UCSD-AML1 (cell line): Measurements from ENCODE around the gene CHRDL1.

Source experiments
- DNase-seq: peaks from one replicate; lab custom pipeline; 2025; ENCODE audit not compliant: unreplicated experiment; lab: John Stamatoyannopoulos, UW

The CHRDL1 gene

DNA sequence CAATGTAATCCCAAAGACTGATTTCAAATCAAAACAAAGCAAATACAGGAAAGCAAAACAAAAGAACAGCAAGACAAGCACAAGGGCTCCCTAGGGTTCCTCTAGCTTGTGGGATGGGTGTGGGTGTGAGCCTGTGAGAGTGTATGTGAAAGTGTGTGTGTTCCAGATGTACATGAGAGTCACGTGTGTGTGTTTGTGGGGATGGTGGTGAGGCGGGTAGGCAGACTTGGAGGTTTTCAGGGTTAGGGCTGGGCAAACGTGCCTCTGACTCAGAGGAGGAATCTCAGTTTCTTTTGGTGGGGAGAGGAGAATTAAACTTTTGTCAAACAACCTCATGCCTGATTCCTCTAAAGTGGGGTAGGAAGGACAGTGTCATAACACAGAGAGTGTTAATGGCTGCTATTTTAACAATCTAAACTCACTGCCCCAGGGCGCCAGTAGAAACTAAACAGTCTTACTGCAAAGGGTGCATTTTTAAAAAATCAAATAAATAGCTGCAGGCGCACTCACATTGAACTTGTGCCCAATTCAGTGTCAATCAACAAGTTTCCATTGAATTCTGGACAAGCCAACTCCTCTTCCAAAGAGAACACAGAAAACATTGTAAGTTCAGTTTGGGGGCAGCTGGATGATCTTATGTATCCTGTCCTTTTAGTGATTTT lies 51.8 kb downstream of the CHRDL1 start:
- no peak for DNase-seq

DNA sequence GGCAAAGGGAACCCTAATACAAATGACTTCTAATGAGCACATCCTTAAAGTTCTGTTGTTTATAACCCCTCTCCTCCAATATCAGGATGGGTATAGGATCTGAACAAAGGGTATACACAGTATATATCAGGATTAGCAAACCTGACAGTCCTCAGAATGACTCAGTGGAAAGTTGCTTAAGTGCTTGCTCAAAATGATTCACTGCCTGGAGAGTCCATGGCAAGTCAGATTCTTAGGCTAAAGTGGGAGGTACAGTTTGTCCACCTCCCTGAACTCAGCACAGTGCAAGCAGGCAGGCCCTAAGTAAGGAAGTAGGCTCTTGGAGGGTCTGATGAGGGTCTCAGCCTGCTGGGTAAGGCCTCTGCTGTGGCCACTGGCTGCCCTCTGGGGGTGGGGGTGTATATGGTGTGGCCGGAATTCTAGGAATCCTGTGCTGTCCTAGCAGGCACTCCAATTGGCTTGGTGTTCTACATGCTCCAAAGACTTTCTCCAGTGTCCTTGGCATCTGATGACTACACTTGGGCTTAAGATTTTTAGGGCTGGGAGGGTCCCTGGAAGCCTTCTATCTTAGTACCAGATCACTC lies 54.3 kb downstream of the CHRDL1 start:
- DNase-seq = no peak

- DNase-seq = no peak
Observed at GRCh38 chrX:110734894-110735541, 60.6 kb downstream of the CHRDL1 start.

- DNase-seq = no peak
Observed at GRCh38 chrX:110734271-110734670, 61.3 kb downstream of the CHRDL1 start.

DNA sequence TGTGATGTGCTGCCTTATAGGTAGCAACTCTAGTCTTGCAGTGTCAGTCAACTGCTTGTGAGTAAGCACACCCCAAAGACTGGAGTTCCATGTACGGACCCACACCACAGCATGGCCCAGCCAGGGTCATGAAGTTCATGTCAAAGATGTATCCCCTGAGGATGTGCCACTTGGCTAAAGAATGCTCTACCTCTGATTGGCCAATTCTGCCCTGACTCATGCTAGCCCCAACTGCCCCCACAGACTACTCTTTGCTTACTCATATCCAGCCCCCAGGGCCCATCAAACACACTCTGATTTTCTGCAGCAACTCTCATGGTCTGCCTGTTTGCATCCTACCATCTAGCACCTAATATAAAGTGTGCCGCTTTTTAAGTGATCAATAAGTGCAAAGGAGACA lies 62.5 kb downstream of the CHRDL1 start:
- no peak for DNase-seq

DNA sequence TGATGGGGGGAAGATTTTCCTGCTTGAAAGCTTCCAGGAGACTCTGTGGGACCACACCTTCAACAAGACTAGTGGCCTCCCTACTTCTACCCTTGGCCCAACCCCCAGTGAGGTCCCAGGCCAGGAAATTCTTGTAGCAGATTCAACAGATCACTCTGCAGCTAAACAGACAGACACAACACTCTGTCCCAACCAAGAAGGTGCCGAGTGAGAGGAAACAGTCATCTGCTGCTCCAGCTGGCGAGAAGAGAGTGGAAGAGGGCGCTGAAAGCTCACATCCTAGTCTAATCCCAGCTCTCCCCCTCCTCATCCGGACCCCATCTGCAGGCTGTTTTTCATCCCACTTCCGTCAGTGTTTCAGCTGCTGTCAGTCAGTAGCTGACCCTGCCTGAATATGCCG lies 63.4 kb downstream of the CHRDL1 start:
- no peak for DNase-seq

- no peak for DNase-seq
Observed at GRCh38 chrX:110723844-110724243, 71.8 kb downstream of the CHRDL1 start.

DNA sequence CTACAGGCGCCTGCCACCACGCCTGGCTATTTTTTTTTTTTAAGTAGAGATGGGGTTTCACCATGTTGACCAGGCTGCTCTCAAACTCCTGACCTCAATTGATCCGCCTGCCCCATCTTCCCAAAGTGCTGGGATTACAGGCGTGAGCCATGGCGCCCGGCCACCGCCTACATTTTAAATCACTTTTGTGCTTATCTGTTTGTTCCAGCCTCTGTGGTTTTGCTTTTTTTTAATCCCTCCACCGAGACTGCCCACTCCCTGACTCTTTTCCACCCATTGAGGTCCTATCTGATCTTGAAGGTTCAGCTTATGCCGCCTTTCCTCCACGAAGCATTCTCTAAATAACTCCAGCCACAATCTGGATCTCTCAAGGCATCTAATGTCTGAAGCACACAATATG lies 73.5 kb downstream of the CHRDL1 start:
- DNase-seq = no peak

DNA sequence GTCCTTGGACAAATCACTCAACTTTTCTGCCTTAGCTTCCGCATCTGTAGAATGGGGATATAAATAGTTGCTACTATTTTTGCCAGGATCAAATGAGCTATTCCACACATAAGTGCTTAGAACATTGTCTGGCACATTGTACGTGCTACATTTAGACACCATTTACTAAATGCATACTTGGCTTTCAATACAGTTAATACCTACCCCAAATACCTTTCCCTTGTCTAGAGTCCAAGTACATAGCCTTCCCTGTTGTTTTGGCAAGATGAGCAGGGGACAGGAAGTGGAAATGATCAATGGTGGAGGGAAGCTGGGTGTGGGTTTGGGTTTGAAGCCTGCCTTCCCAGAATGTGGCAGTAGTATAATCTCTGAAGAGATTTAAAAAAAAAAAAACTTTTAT lies 82.0 kb downstream of the CHRDL1 start:
- no peak for DNase-seq

DNA sequence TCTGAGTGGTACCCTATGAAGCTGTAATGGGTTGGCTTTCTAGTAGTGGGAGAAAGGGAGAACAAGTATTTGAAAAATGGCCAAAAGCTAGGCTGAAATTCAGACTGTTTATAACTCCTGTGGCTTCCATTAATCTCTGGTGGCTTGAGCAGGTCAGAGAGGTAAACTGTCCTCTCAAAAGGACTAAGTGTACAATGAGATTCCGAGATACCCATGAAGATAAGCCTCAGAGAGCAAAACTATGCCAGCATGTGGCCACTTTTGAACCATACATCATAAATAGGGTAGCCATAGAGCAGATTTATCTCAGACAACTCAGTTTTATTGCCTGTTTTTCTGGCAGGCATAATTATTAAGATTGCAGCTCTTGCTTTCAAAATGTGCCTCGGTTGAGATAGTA lies 89.2 kb downstream of the CHRDL1 start:
- DNase-seq = no peak

- DNase-seq = no peak
Observed at GRCh38 chrX:110703641-110704040, 92.0 kb downstream of the CHRDL1 start.

GRCh38 chrX:110699109-110699508 lies 96.5 kb downstream of the CHRDL1 start:
- DNase-seq = no peak

- DNase-seq = no peak
Observed at GRCh38 chrX:110698696-110699095, 96.9 kb downstream of the CHRDL1 start.

DNA sequence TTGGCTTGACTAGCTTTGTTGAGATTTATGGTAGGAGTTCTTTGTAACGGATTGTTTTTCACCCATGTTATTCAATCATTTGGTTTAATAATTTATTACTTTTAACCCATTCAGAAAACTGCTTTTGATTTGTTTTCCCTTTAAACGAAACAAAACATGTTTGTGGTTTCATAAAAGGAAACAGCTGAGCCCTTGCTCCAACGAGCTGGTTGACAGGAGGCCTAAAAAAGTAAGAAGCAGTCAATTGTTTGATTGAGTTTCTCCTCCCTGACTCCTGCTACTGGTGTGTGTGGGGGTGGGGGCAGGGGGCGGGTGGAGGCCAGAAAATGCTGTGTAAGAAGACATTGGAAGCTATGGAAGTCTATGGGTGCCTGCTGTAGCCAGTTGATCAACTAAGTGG lies 102.8 kb downstream of the CHRDL1 start:
- DNase-seq = no peak

DNA sequence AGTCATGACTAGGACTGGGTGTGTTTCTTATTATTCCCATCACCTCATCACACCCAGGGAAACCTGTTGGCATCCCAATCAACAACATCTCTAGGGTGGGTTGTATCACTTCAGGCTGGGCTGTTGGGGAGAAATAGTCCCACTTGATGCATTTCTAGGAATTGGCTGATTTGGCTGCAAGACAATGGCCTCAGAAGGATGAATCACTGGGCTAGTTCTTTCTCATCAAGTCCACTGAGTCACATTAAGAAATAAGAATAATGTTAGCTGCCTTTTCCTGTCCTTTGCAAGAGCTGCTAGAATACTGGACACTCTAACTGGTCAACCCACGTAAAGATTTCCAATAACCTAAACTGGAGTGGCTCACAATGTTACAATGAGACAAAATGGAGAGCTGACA lies 104.2 kb downstream of the CHRDL1 start:
- DNase-seq = no peak

DNA sequence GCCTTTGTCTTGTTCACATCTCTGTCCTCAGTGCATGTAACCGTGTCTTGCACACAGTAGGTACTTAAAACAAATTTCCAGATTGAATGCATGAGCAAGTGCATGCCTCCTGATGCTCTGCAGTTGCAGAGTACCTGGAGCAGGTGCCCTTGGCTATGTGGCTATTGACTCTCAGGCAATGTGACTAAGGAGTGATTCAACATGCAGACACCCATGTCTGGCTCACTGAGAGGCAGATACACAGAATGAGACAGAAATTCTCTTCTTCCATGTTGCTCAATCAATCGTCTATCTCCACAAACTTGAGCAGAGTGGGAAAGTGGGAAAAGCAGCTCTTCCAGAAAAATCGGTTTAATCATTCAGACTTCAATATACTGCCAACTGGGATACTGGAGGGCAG lies 111.0 kb downstream of the CHRDL1 start:
- DNase-seq = no peak

- no peak for DNase-seq
Observed at GRCh38 chrX:110683925-110684324, 111.7 kb downstream of the CHRDL1 start.

- no peak for DNase-seq
Observed at GRCh38 chrX:110678591-110678990, 117.0 kb downstream of the CHRDL1 start.

GRCh38 chrX:110675886-110676285 lies 119.7 kb downstream of the CHRDL1 start:
- no peak for DNase-seq

DNA sequence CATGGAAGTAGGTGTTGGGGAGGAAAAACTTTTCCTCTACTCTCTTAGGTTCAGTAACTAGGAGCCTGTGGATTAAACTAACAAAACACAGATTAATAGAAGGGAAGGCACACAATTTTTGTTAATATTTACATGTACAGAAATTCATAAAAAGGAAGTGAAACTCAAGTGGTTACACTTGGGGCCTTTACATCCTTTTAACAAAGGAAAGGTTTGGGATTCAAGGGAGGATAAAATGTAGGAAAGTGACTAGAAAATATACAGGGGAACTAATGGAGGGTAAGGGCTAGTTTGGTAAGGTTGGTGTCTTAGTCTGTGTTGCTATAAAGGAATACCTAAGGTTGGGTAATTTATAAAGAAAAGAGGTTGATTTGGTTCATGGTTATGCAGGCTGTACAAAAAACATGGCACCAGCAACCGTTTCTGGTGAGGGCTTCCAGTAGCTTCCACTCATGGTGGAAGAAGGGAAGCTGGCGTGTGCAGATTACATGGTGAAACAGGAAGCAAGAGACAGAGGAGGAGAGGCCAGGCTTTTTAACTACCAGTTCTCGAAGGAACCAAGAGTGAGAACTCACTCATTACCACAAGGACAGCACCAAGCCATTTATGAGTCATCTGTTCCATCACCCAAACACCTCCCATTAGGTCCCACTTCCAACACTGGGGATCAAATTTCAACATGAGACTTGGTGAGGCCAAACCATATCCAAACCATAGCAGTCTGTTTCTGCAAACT lies 124.4 kb downstream of the CHRDL1 start:
- no peak for DNase-seq

- no peak for DNase-seq
Observed at GRCh38 chrX:110669572-110669971, 126.0 kb downstream of the CHRDL1 start.

DNA sequence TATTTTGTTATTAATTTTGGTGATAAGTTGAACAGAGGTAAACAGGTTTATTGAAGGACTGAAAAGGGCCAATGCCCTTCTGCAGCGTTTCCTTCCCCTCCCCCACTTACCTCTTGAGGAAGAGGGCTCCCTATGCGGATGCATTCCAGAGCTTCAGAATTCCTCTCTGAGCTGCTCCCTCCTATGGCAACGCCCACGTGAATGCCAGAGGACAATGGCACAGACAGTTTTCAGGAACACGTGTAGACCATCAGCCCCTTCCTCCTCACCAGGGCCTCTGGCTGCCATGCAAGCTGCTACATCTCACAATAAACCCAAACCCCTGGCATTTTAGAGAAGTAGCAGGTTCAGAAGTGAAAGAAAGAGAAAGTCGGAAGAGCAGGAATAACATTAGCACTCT lies 127.9 kb downstream of the CHRDL1 start:
- no peak for DNase-seq
